ENCODE data around the gene SYT1.

- no peak for TF ChIP-seq POLR2A (IDR thresholded peaks at IDR 0.05)
- no peak for TF ChIP-seq CTCF (IDR thresholded peaks at IDR 0.05)
Observed at GRCh38 chr12:79156846-79157463, 292.4 kb downstream of the SYT1 start.
